Endothelial cell of umbilical vein (primary cell): ENCODE data around the gene H3-3A.

Experiments
- EZH2 ChIP-seq: IDR thresholded peaks from 2 replicates; pipeline ENCODE4 v1.6.1; 2012; ENCODE audit warnings: borderline replicate concordance, low read depth, mild to moderate bottlenecking, moderate library complexity, low read length, inconsistent platforms; ENCODE audit not compliant: severe bottlenecking
- FOS ChIP-seq: IDR thresholded peaks from 2 replicates; pipeline ENCODE4 v1.6.1; 2011; ENCODE audit warnings: mild to moderate bottlenecking, low read length, moderate library complexity, borderline replicate concordance; ENCODE audit not compliant: insufficient read depth
- GATA2 ChIP-seq: IDR thresholded peaks from 2 replicates; pipeline ENCODE4 v1.7.0; 2011; ENCODE audit warnings: low read depth, mild to moderate bottlenecking, moderate library complexity, mixed read lengths, low read length; ENCODE audit not compliant: insufficient read length, insufficient read depth
- JUN ChIP-seq: IDR thresholded peaks from 2 replicates; pipeline ENCODE4 v1.6.1; 2011; ENCODE audit warnings: borderline replicate concordance, low read depth; ENCODE audit not compliant: insufficient read length, insufficient read depth
- POLR2A ChIP-seq: IDR thresholded peaks from 2 replicates; pipeline ENCODE4 v1.6.1; 2012; ENCODE audit warnings: low read depth, mild to moderate bottlenecking, control low read depth, low read length
- POLR2AphosphoS5 ChIP-seq: IDR thresholded peaks from 2 replicates; pipeline ENCODE4 v1.6.1; 2012; ENCODE audit warnings: low read depth, mild to moderate bottlenecking, control low read depth, low read length, moderate library complexity; ENCODE audit not compliant: insufficient read depth
- TF ChIP-seq, protein P1 (sequence below), 2 donors: IDR thresholded peaks; 1 replicate in 1 of 2; 2 replicates in 1 of 2; pipeline ENCODE4 v1.5.1; 2011; ENCODE audit warnings: low read length in 2 of 2, mild to moderate bottlenecking in 2 of 2, moderate library complexity in 2 of 2, control low read depth in 1 of 2, inconsistent platforms in 1 of 2, low read depth in 1 of 2; ENCODE audit not compliant: insufficient read depth in 1 of 2; ENCODE audit errors: extremely low read depth in 1 of 2
- TF ChIP-seq, protein P2 (sequence below): IDR thresholded peaks from 2 replicates; pipeline ENCODE4 v1.6.1; 2011; ENCODE audit not compliant: insufficient read depth, insufficient read length

DNA sequence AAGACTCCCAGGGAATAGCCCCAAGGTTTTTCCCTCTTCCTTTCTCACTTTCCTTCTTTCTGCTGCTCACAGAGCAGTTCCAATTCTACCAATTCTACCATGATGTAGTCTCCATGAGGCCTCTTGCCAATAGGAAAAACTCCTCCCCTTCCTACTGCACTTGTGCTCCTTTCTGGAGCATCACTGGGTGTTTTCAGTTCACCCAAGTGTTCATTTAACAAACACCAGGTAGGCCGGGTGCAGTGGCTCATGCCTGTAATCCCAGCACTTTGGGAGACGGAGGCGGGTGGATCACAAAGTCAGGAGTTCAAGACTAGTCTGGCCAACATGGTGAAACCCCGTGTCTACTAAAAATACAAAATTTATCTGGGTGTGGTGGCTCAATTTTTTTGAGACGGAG lies 26.6 kb upstream of the H3-3A start:
- TF ChIP-seq, protein P1, sequence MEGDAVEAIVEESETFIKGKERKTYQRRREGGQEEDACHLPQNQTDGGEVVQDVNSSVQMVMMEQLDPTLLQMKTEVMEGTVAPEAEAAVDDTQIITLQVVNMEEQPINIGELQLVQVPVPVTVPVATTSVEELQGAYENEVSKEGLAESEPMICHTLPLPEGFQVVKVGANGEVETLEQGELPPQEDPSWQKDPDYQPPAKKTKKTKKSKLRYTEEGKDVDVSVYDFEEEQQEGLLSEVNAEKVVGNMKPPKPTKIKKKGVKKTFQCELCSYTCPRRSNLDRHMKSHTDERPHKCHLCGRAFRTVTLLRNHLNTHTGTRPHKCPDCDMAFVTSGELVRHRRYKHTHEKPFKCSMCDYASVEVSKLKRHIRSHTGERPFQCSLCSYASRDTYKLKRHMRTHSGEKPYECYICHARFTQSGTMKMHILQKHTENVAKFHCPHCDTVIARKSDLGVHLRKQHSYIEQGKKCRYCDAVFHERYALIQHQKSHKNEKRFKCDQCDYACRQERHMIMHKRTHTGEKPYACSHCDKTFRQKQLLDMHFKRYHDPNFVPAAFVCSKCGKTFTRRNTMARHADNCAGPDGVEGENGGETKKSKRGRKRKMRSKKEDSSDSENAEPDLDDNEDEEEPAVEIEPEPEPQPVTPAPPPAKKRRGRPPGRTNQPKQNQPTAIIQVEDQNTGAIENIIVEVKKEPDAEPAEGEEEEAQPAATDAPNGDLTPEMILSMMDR (IDR thresholded peaks at IDR 0.05; ENCODE audit: extremely low read depth in 1 of 2, insufficient read depth in 1 of 2, low read depth in 1 of 2, low read length in 2 of 2), result no peak
- TF ChIP-seq, protein P2, sequence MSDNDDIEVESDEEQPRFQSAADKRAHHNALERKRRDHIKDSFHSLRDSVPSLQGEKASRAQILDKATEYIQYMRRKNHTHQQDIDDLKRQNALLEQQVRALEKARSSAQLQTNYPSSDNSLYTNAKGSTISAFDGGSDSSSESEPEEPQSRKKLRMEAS, result no peak
- TF ChIP-seq POLR2A, result no peak
- TF ChIP-seq GATA2, result no peak
- no peak for TF ChIP-seq POLR2AphosphoS5
- TF ChIP-seq EZH2, result no peak
- TF ChIP-seq JUN, result no peak
- no peak for TF ChIP-seq FOS
